Neuronal stem cell (in vitro differentiated cells): ENCODE data around the gene PPM1L.

Experiments used
- DNase-seq: peaks from one replicate; pipeline ENCODE4 v3.0.0-alpha.2; 2013; ENCODE audit warnings: low spot score
- H2AFZ ChIP-seq: one replicate; pipeline ENCODE4 v1.6.1; 2013; ENCODE audit warnings: mild to moderate bottlenecking, low read length, inconsistent platforms
- H2AK5ac ChIP-seq: 2 replicates; pipeline ENCODE4 v1.6.1; 2013; ENCODE audit warnings: low read depth, mild to moderate bottlenecking, inconsistent platforms, low read length, moderate library complexity, mixed read lengths
- H2BK120ac ChIP-seq: 2 replicates; pipeline ENCODE4 v1.6.1; 2013; ENCODE audit warnings: low read depth, mild to moderate bottlenecking, inconsistent platforms, low read length, moderate library complexity, mixed read lengths
- H2BK12ac ChIP-seq: one replicate; pipeline ENCODE4 v1.6.1; 2013; ENCODE audit warnings: low read length, inconsistent platforms
- H2BK15ac ChIP-seq: 2 replicates; pipeline ENCODE4 v1.6.1; 2013; ENCODE audit warnings: mild to moderate bottlenecking, low read length, inconsistent platforms, mixed read lengths
- H2BK5ac ChIP-seq: one replicate; pipeline ENCODE4 v1.6.1; 2013; ENCODE audit warnings: inconsistent platforms, mild to moderate bottlenecking, low read length, moderate library complexity
- H3K14ac ChIP-seq: one replicate; pipeline ENCODE4 v1.6.1; 2013; ENCODE audit warnings: low read length, inconsistent platforms
- H3K18ac ChIP-seq: 2 replicates; pipeline ENCODE4 v1.6.1; 2013; ENCODE audit warnings: low read length, inconsistent platforms
- H3K23ac ChIP-seq: 2 replicates; pipeline ENCODE4 v1.6.1; 2013; ENCODE audit warnings: low read depth, mild to moderate bottlenecking, mixed read lengths, low read length, inconsistent platforms; ENCODE audit not compliant: poor library complexity
- H3K27ac ChIP-seq: replicated peaks from 3 replicates; pipeline ENCODE4 v1.5.1; 2013; ENCODE audit warnings: low read length, inconsistent platforms
- H3K27me3 ChIP-seq, 3 experiments: 2 replicates each; pipeline ENCODE4 v1.6.1; 2013; ENCODE audit warnings: low read length in 3 of 3, mild to moderate bottlenecking in 2 of 3, inconsistent platforms in 1 of 3, low read depth in 1 of 3, mixed read lengths in 1 of 3, moderate library complexity in 1 of 3; ENCODE audit not compliant: control insufficient read depth in 3 of 3, insufficient read depth in 3 of 3
- H3K36me3 ChIP-seq, 2 donors: replicated peaks in 1 of 2; 2 replicates each; pipeline ENCODE4 v1.6.1; 2013; ENCODE audit warnings: low read length in 2 of 2; ENCODE audit not compliant: control insufficient read depth in 2 of 2, insufficient read depth in 2 of 2
- H3K4ac ChIP-seq: 2 replicates; pipeline ENCODE4 v1.6.1; 2013; ENCODE audit warnings: inconsistent platforms, mild to moderate bottlenecking, low read length, moderate library complexity
- H3K4me1 ChIP-seq, 2 donors: 1 replicate in 1 of 2; 2 replicates in 1 of 2; pipeline ENCODE4 v1.6.1; 2013; ENCODE audit warnings: low read length in 2 of 2, low read depth in 1 of 2; ENCODE audit not compliant: control insufficient read depth in 2 of 2, insufficient read depth in 1 of 2
- H3K4me2 ChIP-seq: one replicate; pipeline ENCODE4 v1.6.1; 2013; ENCODE audit warnings: mild to moderate bottlenecking, low read length, inconsistent platforms; ENCODE audit not compliant: insufficient read depth, poor library complexity, severe bottlenecking
- H3K4me3 ChIP-seq, 2 donors: 2 replicates each; pipeline ENCODE4 v1.5.1; 2013; ENCODE audit warnings: low read length in 2 of 2, mild to moderate bottlenecking in 2 of 2, inconsistent platforms in 1 of 2, moderate library complexity in 1 of 2
- H3K79me1 ChIP-seq: one replicate; pipeline ENCODE4 v1.6.1; 2013; ENCODE audit warnings: low read depth, mild to moderate bottlenecking, inconsistent platforms, low read length, moderate library complexity
- H3K9ac ChIP-seq: one replicate; pipeline ENCODE4 v1.6.1; 2013; ENCODE audit warnings: mild to moderate bottlenecking, low read depth, low read length, inconsistent platforms; ENCODE audit not compliant: poor library complexity
- H3K9me3 ChIP-seq, 2 donors: replicated peaks in 1 of 2; 2 replicates each; pipeline versions ENCODE3 to v1.6.1; 2013; ENCODE audit warnings: low read length in 2 of 2, mild to moderate bottlenecking in 2 of 2, inconsistent platforms in 1 of 2, low read depth in 1 of 2, mixed read lengths in 1 of 2, moderate library complexity in 1 of 2; ENCODE audit not compliant: control insufficient read depth in 2 of 2, insufficient read depth in 1 of 2
- H4K8ac ChIP-seq: one replicate; pipeline ENCODE4 v1.6.1; 2013; ENCODE audit warnings: low read depth, mild to moderate bottlenecking, inconsistent platforms, low read length, moderate library complexity
- H4K91ac ChIP-seq: one replicate; pipeline ENCODE4 v1.6.1; 2013; ENCODE audit warnings: low read length, low read depth, mild to moderate bottlenecking, inconsistent platforms; ENCODE audit not compliant: poor library complexity
- WGBS, 2 donors: extraction: QIAGEN DNeasy Blood & Tissue Kit; methylation state at CpG; one replicate each; pipeline ENCODE4 v1.1.7; 2013; ENCODE audit warnings: missing lambda C conversion rate in 2 of 2, mixed read lengths in 1 of 2; ENCODE audit not compliant: insufficient read length in 2 of 2, insufficient replicate concordance in 1 of 2; ENCODE audit errors: extremely low coverage in 2 of 2; 5-methylcytosine and 5-hydroxymethylcytosine counted together

The PPM1L gene

GRCh38 chr3:160953686-160954085 is 197.7 kb downstream of the PPM1L start:
- Histone ChIP-seq H3K18ac (no peak overlapping the region), H3K27ac (no peak overlapping the region), H2BK12ac (no peak overlapping the region), H3K27me3 (no peaks in the 10 kb centered on the region), H2AK5ac (no peak overlapping the region), H3K4me3 (no peak overlapping the region), H3K9ac (no peak overlapping the region), H2BK5ac (no peak overlapping the region), H3K23ac (no peak overlapping the region), H3K79me1 (no peaks in the 10 kb centered on the region), H2AFZ (no peak overlapping the region), H4K91ac (no peak overlapping the region), H3K4me2 (no peak overlapping the region), H3K14ac (no peak overlapping the region), H3K4me1 (no peaks in the 10 kb centered on the region), H3K36me3 (no peaks in the 10 kb centered on the region), H2BK15ac (no peak overlapping the region), H4K8ac (no peak overlapping the region), H2BK120ac (no peak overlapping the region), H3K4ac (no peak overlapping the region), H3K9me3 (no peaks in the 10 kb centered on the region)
- no peak for DNase-seq
- WGBS, 2 donors, result no CpG with 5 or more reads among the region's 3 CpGs

GRCh38 chr3:160956785-160957184 is 200.8 kb downstream of the PPM1L start:
- Histone ChIP-seq H3K23ac (no peak overlapping the region), H2BK5ac (no peak overlapping the region), H3K36me3 (no peaks in the 10 kb centered on the region), H3K18ac (no peak overlapping the region), H4K91ac (no peak overlapping the region), H3K4ac (no peak overlapping the region), H3K9me3 (no peaks in the 10 kb centered on the region), H3K14ac (no peak overlapping the region), H3K9ac (no peak overlapping the region), H2BK12ac (no peak overlapping the region), H2AK5ac (no peak overlapping the region), H3K79me1 (no peaks in the 10 kb centered on the region), H3K4me3 (no peak overlapping the region), H3K27me3 (no peaks in the 10 kb centered on the region), H3K4me1 (no peaks in the 10 kb centered on the region), H2AFZ (no peak overlapping the region), H2BK120ac (no peak overlapping the region), H3K4me2 (no peak overlapping the region), H4K8ac (no peak overlapping the region), H2BK15ac (no peak overlapping the region), H3K27ac (no peak overlapping the region)
- DNase-seq, result no peak

DNA sequence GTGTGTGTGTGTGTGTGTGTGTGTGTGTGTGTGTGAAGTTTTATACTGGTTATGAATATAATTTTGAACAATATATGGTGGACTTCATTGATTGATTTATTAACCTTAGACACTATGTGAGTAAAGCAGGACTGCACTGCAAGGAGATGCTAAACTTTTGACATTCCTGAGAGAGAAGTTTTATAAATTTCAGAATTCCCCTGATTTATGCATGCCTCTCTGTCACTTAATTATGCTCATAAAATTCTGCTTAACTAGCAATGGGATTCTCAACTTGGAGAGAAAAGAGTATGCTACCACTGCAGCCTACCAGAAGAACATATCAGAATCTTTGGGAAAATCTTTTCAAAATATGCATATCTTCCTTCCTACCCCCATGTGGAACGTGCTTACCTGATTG is 204.5 kb downstream of the PPM1L start:
- no peak overlapping the region for H2BK120ac ChIP-seq
- H3K4me1 ChIP-seq, result no peaks in the 10 kb centered on the region
- H2AFZ ChIP-seq, result no peak overlapping the region
- no peaks in the 10 kb centered on the region for H3K79me1 ChIP-seq
- no peaks in the 10 kb centered on the region for H3K27me3 ChIP-seq
- H3K4me2 ChIP-seq, result no peak overlapping the region
- H3K4me3 ChIP-seq, result no peak overlapping the region
- no peak overlapping the region for H3K27ac ChIP-seq
- H3K4ac ChIP-seq, result no peak overlapping the region
- no peak overlapping the region for H3K14ac ChIP-seq
- H3K36me3 ChIP-seq, result no peaks in the 10 kb centered on the region
- no peak overlapping the region for H4K8ac ChIP-seq
- no peak overlapping the region for H3K9ac ChIP-seq
- H2BK5ac ChIP-seq, result no peak overlapping the region
- no peak overlapping the region for H2BK15ac ChIP-seq
- no peak for DNase-seq
- H3K9me3 ChIP-seq, result no peaks in the 10 kb centered on the region
- H3K18ac ChIP-seq, result no peak overlapping the region
- H3K23ac ChIP-seq, result no peak overlapping the region
- H2AK5ac ChIP-seq, result no peak overlapping the region
- no peak overlapping the region for H4K91ac ChIP-seq
- no CpG with 5 or more reads among the region's 1 CpG for WGBS, 2 donors
- H2BK12ac ChIP-seq, result no peak overlapping the region

DNA sequence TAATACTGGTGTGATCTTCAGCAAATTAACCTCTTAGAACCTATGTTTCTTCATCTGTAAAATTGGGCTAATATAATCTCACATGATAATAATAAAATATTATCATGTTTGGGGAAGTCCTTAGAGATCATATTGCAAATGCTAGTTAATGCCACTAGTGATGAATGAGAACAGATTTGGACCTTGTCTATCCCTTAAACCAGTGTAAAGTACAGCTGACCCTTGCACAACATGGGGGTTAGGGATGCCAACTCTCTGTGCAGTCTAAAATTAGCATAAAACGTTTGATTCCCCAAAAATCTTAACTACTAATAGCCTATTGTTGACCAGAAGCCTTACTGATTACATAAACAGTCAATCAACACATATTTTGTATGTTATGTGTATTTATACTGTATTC is 207.9 kb downstream of the PPM1L start:
- no peak overlapping the region for H4K8ac ChIP-seq
- no peak overlapping the region for H3K23ac ChIP-seq
- H3K4me2 ChIP-seq, result no peak overlapping the region
- no peak overlapping the region for H3K14ac ChIP-seq
- H3K27ac ChIP-seq, result no peak overlapping the region
- H3K4me3 ChIP-seq, result no peak overlapping the region
- no peak overlapping the region for H2BK120ac ChIP-seq
- H3K79me1 ChIP-seq, result no peaks in the 10 kb centered on the region
- H3K36me3 ChIP-seq, result no peaks in the 10 kb centered on the region
- H3K18ac ChIP-seq, result no peak overlapping the region
- no peak overlapping the region for H2AFZ ChIP-seq
- no peaks in the 10 kb centered on the region for H3K27me3 ChIP-seq
- H2BK12ac ChIP-seq, result no peak overlapping the region
- H3K4me1 ChIP-seq, result no peaks in the 10 kb centered on the region
- H2BK15ac ChIP-seq, result no peak overlapping the region
- peaks cover 0 to 9% of the 10 kb centered on the region in 2 donors for H3K9me3 ChIP-seq
- no peak overlapping the region for H2BK5ac ChIP-seq
- no peak overlapping the region for H3K4ac ChIP-seq
- H4K91ac ChIP-seq, result no peak overlapping the region
- H3K9ac ChIP-seq, result no peak overlapping the region
- H2AK5ac ChIP-seq, result no peak overlapping the region
- no CpG with 5 or more reads among the region's 1 CpG for WGBS, 2 donors
- no peak for DNase-seq
